ENCODE results near the gene CERKL. TPM values are rescaled to one million over a fixed set of nuclear protein-coding genes. Genes with fewer than 3 reads are reported as not detected.

The CERKL gene
- total and polyA plus RNA-seq, 2 of the 13 experiments (the other 11 are each of a cell fraction or from before 2014, with no cell fraction given), result not detected

DNA sequence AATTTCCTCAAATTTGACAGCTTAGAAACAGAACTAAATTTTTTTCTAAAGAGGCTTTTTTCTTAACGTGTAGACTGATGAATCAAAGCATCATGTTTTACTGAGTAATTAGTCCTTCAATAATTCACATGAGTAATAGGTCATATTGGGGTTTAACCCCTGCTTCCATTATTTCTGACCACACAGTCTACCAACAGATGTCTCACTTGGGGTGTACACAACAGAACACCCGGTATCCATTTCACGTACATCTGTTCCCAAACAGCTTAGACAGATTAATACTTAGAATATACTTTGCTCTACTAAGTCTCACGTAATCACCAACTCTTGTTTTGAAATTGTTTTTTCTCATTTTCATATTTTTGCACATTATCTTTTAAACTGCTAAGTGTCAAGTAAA, 14.8 kb downstream of the CERKL start (continued):
- TF ChIP-seq SALL2 (CRISPR knock-in tag; IDR thresholded peaks at IDR 0.05) (no peak), RELA (CRISPR knock-in tag; IDR thresholded peaks at IDR 0.05) (no peak), ZNF777 (CRISPR knock-in tag; IDR thresholded peaks at IDR 0.05) (no peak), TEAD2 (CRISPR knock-in tag; IDR thresholded peaks at IDR 0.05) (no peak), THAP8 (CRISPR knock-in tag; IDR thresholded peaks at IDR 0.05; ENCODE audit: borderline replicate concordance) (no peak)
- TF ChIP-seq, protein P1, sequence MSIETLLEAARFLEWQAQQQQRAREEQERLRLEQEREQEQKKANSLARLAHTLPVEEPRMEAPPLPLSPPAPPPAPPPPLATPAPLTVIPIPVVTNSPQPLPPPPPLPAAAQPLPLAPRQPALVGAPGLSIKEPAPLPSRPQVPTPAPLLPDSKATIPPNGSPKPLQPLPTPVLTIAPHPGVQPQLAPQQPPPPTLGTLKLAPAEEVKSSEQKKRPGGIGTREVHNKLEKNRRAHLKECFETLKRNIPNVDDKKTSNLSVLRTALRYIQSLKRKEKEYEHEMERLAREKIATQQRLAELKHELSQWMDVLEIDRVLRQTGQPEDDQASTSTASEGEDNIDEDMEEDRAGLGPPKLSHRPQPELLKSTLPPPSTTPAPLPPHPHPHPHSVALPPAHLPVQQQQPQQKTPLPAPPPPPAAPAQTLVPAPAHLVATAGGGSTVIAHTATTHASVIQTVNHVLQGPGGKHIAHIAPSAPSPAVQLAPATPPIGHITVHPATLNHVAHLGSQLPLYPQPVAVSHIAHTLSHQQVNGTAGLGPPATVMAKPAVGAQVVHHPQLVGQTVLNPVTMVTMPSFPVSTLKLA (IDR thresholded peaks at IDR 0.05), result no peak

- in situ Hi-C loops (cut with HindIII; ENCODE audit: extremely low pct_ligation_motif_present, low pct_unique_long_range_greater_than_20kb) (no loop called here), intact Hi-C loops (cut with micrococcal nuclease; ENCODE audit: unreplicated experiment) (no loop called here)
- BruUV-seq (replicated peaks), result no TSS peak
- Histone ChIP-seq H2AFZ (ENCODE audit: low read length) (no peak overlapping the region), H4K20me1 (ENCODE audit: insufficient read depth, low read length) (no peaks in the 10 kb centered on the region), H3K4me1 (ENCODE audit: insufficient read depth, low read length) (no peaks in the 10 kb centered on the region), H3K36me3 (replicated peaks in 1 of 2; ENCODE audit: control insufficient read depth in 1 of 2, insufficient read depth in 2 of 2, low read length in 2 of 2) (no peaks in the 10 kb centered on the region), H3K27me3 (ENCODE audit: control insufficient read depth in 1 of 2, insufficient read depth in 2 of 2, low read length in 2 of 2) (no peaks in the 10 kb centered on the region), H3K9me3 (ENCODE audit: low read length) (no peaks in the 10 kb centered on the region), H3K79me2 (ENCODE audit: insufficient read depth, low read length) (no peaks in the 10 kb centered on the region), H3K4me2 (ENCODE audit: low read depth, low read length) (no peak overlapping the region), H3K9ac (ENCODE audit: insufficient read depth, low read depth, low read length) (no peak overlapping the region), H3K4me3 (replicated peaks in 1 of 3; ENCODE audit: insufficient read depth in 1 of 3, low read depth in 2 of 3, low read length in 3 of 3) (no peak overlapping the region), H3K27ac (ENCODE audit: extremely low read length, insufficient read depth, low read length) (no peak overlapping the region)
- ATAC-seq, result no peak
- ChIA-PET CTCF (ENCODE audit: low intra/inter-chr PET ratio, low total read pairs) (no interaction called here), POLR2A (no interaction called here)
- DNase-seq (ENCODE audit: low spot score), result no peak
- FAIRE-seq, result no peak
- 0% methylated on average over 1 of the region's 1 CpG for WGBS (ENCODE audit: low lambda C conversion rate)
- TF ChIP-seq RARG (CRISPR knock-in tag; IDR thresholded peaks at IDR 0.05; ENCODE audit: low read depth) (no peak), KDM2A (CRISPR knock-in tag; IDR thresholded peaks at IDR 0.05; ENCODE audit: borderline replicate concordance, low read depth) (no peak), HNF4G (IDR thresholded peaks at IDR 0.05; ENCODE audit: borderline replicate concordance, low read depth, low read length) (no peak), HNF4G (CRISPR knock-in tag; IDR thresholded peaks at IDR 0.05; ENCODE audit: borderline replicate concordance, low read depth) (no peak), NFRKB (IDR thresholded peaks at IDR 0.05) (no peak), REL (CRISPR knock-in tag; conservative IDR thresholded peaks at IDR 0.05) (no peak), MZF1 (CRISPR knock-in tag; IDR thresholded peaks at IDR 0.05; ENCODE audit: borderline replicate concordance) (no peak), IKZF1 (IDR thresholded peaks at IDR 0.05) (no peak), ZNF790 (CRISPR knock-in tag; IDR thresholded peaks at IDR 0.05; ENCODE audit: borderline replicate concordance) (no peak)
- TF ChIP-seq, protein P2, sequence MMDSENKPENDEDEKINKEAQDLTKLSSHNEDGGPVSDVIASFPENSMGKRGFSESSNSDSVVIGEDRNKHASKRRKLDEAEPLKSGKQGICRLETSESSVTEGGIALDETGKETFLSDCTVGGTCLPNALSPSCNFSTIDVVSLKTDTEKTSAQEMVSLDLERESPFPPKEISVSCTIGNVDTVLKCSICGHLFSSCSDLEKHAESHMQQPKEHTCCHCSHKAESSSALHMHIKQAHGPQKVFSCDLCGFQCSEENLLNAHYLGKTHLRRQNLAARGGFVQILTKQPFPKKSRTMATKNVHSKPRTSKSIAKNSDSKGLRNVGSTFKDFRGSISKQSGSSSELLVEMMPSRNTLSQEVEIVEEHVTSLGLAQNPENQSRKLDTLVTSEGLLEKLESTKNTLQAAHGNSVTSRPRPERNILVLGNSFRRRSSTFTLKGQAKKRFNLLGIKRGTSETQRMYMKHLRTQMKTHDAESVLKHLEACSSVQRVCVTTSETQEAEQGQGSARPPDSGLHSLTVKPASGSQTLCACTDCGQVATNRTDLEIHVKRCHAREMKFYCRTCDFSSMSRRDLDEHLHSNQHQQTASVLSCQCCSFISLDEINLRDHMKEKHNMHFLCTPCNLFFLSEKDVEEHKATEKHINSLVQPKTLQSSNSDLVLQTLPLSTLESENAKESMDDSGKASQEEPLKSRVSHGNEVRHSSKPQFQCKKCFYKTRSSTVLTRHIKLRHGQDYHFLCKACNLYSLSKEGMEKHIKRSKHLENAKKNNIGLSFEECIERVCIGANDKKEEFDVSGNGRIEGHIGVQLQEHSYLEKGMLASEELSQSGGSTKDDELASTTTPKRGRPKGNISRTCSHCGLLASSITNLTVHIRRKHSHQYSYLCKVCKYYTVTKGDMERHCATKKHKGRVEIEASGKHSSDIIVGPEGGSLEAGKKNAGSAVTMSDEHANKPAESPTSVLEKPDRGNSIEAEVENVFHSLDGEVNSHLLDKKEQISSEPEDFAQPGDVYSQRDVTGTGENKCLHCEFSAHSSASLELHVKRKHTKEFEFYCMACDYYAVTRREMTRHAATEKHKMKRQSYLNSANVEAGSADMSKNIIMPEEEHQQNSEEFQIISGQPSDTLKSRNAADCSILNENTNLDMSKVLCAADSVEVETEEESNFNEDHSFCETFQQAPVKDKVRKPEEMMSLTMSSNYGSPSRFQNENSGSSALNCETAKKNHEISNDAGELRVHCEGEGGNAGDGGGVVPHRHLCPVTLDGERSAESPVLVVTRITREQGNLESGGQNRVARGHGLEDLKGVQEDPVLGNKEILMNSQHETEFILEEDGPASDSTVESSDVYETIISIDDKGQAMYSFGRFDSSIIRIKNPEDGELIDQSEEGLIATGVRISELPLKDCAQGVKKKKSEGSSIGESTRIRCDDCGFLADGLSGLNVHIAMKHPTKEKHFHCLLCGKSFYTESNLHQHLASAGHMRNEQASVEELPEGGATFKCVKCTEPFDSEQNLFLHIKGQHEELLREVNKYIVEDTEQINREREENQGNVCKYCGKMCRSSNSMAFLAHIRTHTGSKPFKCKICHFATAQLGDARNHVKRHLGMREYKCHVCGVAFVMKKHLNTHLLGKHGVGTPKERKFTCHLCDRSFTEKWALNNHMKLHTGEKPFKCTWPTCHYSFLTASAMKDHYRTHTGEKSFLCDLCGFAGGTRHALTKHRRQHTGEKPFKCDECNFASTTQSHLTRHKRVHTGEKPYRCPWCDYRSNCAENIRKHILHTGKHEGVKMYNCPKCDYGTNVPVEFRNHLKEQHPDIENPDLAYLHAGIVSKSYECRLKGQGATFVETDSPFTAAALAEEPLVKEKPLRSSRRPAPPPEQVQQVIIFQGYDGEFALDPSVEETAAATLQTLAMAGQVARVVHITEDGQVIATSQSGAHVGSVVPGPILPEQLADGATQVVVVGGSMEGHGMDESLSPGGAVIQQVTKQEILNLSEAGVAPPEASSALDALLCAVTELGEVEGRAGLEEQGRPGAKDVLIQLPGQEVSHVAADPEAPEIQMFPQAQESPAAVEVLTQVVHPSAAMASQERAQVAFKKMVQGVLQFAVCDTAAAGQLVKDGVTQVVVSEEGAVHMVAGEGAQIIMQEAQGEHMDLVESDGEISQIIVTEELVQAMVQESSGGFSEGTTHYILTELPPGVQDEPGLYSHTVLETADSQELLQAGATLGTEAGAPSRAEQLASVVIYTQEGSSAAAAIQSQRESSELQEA (CRISPR knock-in tag; IDR thresholded peaks at IDR 0.05; ENCODE audit: not compliant biosample characterization), result no peak
Observed at GRCh38 chr2:181639686-181640085, 17.2 kb downstream of the CERKL start.
